Liver (tissue), 9 donors: ENCODE data around the gene CLRN3. TPM values are rescaled to one million over a fixed set of nuclear protein-coding genes. Genes with fewer than 3 reads are reported as not detected.

Source experiments
- DNase-seq: peaks from one replicate; pipeline ENCODE4 v3.0.0-alpha.2; 2017; ENCODE audit warnings: low spot score
- H3K27ac ChIP-seq, 2 donors: one replicate each; pipeline ENCODE4 v1.7.0; 2013; ENCODE audit warnings: inconsistent platforms in 2 of 2, low read length in 2 of 2, control low read depth in 1 of 2, low read depth in 1 of 2, mild to moderate bottlenecking in 1 of 2
- H3K27me3 ChIP-seq, 4 donors: one replicate each; pipeline versions ENCODE4 v1.6.1 to v1.7.0; 2013; ENCODE audit warnings: low read length in 3 of 4, inconsistent platforms in 1 of 4, mild to moderate bottlenecking in 1 of 4, moderate library complexity in 1 of 4; ENCODE audit not compliant: control insufficient read depth in 4 of 4, insufficient read depth in 4 of 4
- H3K36me3 ChIP-seq, 4 donors: one replicate each; pipeline versions ENCODE4 v1.6.1 to v1.7.0; 2013; ENCODE audit warnings: low read length in 3 of 4, mild to moderate bottlenecking in 3 of 4, low read depth in 1 of 4, moderate library complexity in 1 of 4; ENCODE audit not compliant: control insufficient read depth in 4 of 4, insufficient read depth in 3 of 4
- H3K4me1 ChIP-seq, 4 donors: one replicate each; pipeline versions ENCODE4 v1.6.1 to v1.7.0; 2013; ENCODE audit warnings: low read length in 3 of 4, mild to moderate bottlenecking in 3 of 4, moderate library complexity in 1 of 4; ENCODE audit not compliant: control insufficient read depth in 4 of 4, insufficient read depth in 4 of 4
- H3K4me3 ChIP-seq, 3 donors: one replicate each; pipeline versions ENCODE4 v1.6.1 to v1.7.0; 2013; ENCODE audit warnings: low read length in 3 of 3, control low read depth in 1 of 3, low read depth in 1 of 3, mild to moderate bottlenecking in 1 of 3
- H3K9ac ChIP-seq, 2 donors: one replicate each; pipeline ENCODE4 v1.7.0; 2013; ENCODE audit warnings: low read length in 2 of 2, mild to moderate bottlenecking in 2 of 2, moderate library complexity in 2 of 2, control low read depth in 1 of 2, low read depth in 1 of 2
- H3K9me3 ChIP-seq, 4 donors: one replicate each; pipeline versions ENCODE4 v1.6.1 to v1.7.0; 2013; ENCODE audit warnings: low read length in 3 of 4; ENCODE audit not compliant: control insufficient read depth in 4 of 4
- ATF3 ChIP-seq: IDR thresholded peaks from 2 replicates; pipeline ENCODE4 v1.6.1; 2016; ENCODE audit warnings: antibody characterized with exemption
- CTCF ChIP-seq: fragments of 150-350 bp; IDR thresholded peaks from 2 replicates; pipeline ENCODE4 v1.5.1; 2017; ENCODE audit warnings: improper control_type of control experiment, low read depth, low read length; ENCODE audit not compliant: missing input control
- EGR1 ChIP-seq, 2 donors: IDR thresholded peaks; 2 replicates each; pipeline ENCODE4 v1.6.1; 2016 to 2018; ENCODE audit warnings: antibody characterized with exemption in 2 of 2, low read depth in 2 of 2
- FOXA1 ChIP-seq: IDR thresholded peaks from 2 replicates; pipeline ENCODE4 v1.6.1; 2016; ENCODE audit warnings: antibody characterized with exemption
- FOXA2 ChIP-seq: IDR thresholded peaks from 2 replicates; pipeline ENCODE4 v1.6.1; 2016; ENCODE audit warnings: antibody characterized with exemption
- GABPA ChIP-seq, 2 donors: IDR thresholded peaks in 1 of 2; conservative IDR thresholded peaks in 1 of 2; 2 replicates each; pipeline ENCODE4 v1.6.1; 2016; ENCODE audit warnings: antibody characterized with exemption in 2 of 2, mild to moderate bottlenecking in 1 of 2, moderate library complexity in 1 of 2
- HNF4A ChIP-seq, 2 donors: conservative IDR thresholded peaks; 2 replicates each; pipeline ENCODE4 v1.6.1; 2016; ENCODE audit warnings: antibody characterized with exemption in 2 of 2, mild to moderate bottlenecking in 2 of 2
- HNF4G ChIP-seq: IDR thresholded peaks from 2 replicates; pipeline ENCODE4 v1.6.1; 2016; ENCODE audit warnings: antibody characterized with exemption
- JUND ChIP-seq, 2 donors: IDR thresholded peaks; 2 replicates each; pipeline ENCODE4 v1.6.1; 2016; ENCODE audit warnings: antibody characterized with exemption in 2 of 2
- MAX ChIP-seq: IDR thresholded peaks from 2 replicates; pipeline ENCODE4 v1.6.1; 2016; ENCODE audit warnings: antibody characterized with exemption
- NR2F2 ChIP-seq: IDR thresholded peaks from 2 replicates; pipeline ENCODE4 v1.6.1; 2016; ENCODE audit warnings: antibody characterized with exemption
- RAD21 ChIP-seq, 2 donors: IDR thresholded peaks; 2 replicates each; pipeline ENCODE4 v1.6.1; 2016; ENCODE audit warnings: antibody characterized with exemption in 2 of 2, mild to moderate bottlenecking in 2 of 2
- RXRA ChIP-seq, 2 donors: IDR thresholded peaks; 2 replicates each; pipeline ENCODE4 v1.6.1; 2017 to 2018; ENCODE audit warnings: antibody characterized with exemption in 2 of 2, mild to moderate bottlenecking in 1 of 2
- SP1 ChIP-seq: IDR thresholded peaks from 2 replicates; pipeline ENCODE4 v1.6.1; 2018; ENCODE audit warnings: antibody characterized with exemption, mild to moderate bottlenecking
- TAF1 ChIP-seq: conservative IDR thresholded peaks from 2 replicates; pipeline ENCODE4 v1.6.1; 2016; ENCODE audit warnings: antibody characterized with exemption, mild to moderate bottlenecking
- YY1 ChIP-seq: IDR thresholded peaks from 2 replicates; pipeline ENCODE4 v1.6.1; 2016; ENCODE audit warnings: antibody characterized with exemption, mild to moderate bottlenecking
- WGBS: extraction: QIAGEN DNeasy Blood & Tissue Kit; methylation state at CpG from one replicate; pipeline ENCODE4 v1.1.7; 2013; 5-methylcytosine and 5-hydroxymethylcytosine counted together
- polyA plus RNA-seq, 2 donors: library from polyadenylated mRNA; stranded (reverse) in 1 of 2; unstranded in 1 of 2; fragments of 200-250 nt in 1 of 2; fragments of >200 nt in 1 of 2; fragmentation: Nextera tagmentation in 1 of 2; extraction: Ambion mirVana in 1 of 2; gene quantifications; one replicate each; pipeline versions ENCODE4 v1.2.1 to v1.2.3, GENCODE V29; 2013 to 2015
- total RNA-seq, 2 donors: library from RNA; depleted of rRNA; stranded (reverse); fragments of >200 nt; gene quantifications; one replicate each; pipeline ENCODE4 v1.2.3, GENCODE V29; 2014
- TF ChIP-seq, protein P1 (sequence below): IDR thresholded peaks from 2 replicates; pipeline ENCODE4 v1.6.1; 2016; ENCODE audit warnings: antibody characterized with exemption
- donor health status: healthy.
- donor health status: healthy.
- donor health status: healthy.
- donor health status: healthy.
- donor health status: healthy.

CLRN3 gene
- total and polyA plus RNA-seq, 4 donors: 0.33 to 16.9 (median 6.9) TPM

- Histone ChIP-seq H3K9ac (no peak overlapping the region), H3K27me3 (peaks cover 0 to 2% (median 0%) of the 10 kb centered on the region in 4 donors), H3K9me3 (no peaks in the 10 kb centered on the region), H3K4me3 (peak overlapping the region in 1 of 3 donors; percentile 67), H3K4me1 (peaks cover 2 to 18% (median 9%) of the 10 kb centered on the region in 4 donors), H3K27ac (no peak overlapping the region), H3K36me3 (no peaks in the 10 kb centered on the region)
- DNase-seq: no peak
- no peak for TF ChIP-seq FOXA1
- no peak for TF ChIP-seq TAF1
- TF ChIP-seq CTCF: no peak
- TF ChIP-seq FOXA2: no peak
- TF ChIP-seq RXRA (IDR thresholded peaks at IDR 0.05): no peak
- TF ChIP-seq YY1: no peak
- TF ChIP-seq, protein P1, sequence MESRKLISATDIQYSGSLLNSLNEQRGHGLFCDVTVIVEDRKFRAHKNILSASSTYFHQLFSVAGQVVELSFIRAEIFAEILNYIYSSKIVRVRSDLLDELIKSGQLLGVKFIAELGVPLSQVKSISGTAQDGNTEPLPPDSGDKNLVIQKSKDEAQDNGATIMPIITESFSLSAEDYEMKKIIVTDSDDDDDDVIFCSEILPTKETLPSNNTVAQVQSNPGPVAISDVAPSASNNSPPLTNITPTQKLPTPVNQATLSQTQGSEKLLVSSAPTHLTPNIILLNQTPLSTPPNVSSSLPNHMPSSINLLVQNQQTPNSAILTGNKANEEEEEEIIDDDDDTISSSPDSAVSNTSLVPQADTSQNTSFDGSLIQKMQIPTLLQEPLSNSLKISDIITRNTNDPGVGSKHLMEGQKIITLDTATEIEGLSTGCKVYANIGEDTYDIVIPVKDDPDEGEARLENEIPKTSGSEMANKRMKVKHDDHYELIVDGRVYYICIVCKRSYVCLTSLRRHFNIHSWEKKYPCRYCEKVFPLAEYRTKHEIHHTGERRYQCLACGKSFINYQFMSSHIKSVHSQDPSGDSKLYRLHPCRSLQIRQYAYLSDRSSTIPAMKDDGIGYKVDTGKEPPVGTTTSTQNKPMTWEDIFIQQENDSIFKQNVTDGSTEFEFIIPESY: no peak
- TF ChIP-seq GABPA (IDR thresholded peaks at IDR 0.05 in 1 of 2, conservative IDR thresholded peaks at IDR 0.05 in 1 of 2): no peak
- TF ChIP-seq SP1: no peak
- no peak for TF ChIP-seq RAD21 (IDR thresholded peaks at IDR 0.05)
- no peak for TF ChIP-seq JUND (IDR thresholded peaks at IDR 0.05)
- TF ChIP-seq HNF4A (conservative IDR thresholded peaks at IDR 0.05): no peak
- no peak for TF ChIP-seq NR2F2
- WGBS: 68% methylated on average over 13 of the region's 13 CpGs
Observed at GRCh38 chr10:127908106-127908958, 15.6 kb upstream of the CLRN3 start.

DNA sequence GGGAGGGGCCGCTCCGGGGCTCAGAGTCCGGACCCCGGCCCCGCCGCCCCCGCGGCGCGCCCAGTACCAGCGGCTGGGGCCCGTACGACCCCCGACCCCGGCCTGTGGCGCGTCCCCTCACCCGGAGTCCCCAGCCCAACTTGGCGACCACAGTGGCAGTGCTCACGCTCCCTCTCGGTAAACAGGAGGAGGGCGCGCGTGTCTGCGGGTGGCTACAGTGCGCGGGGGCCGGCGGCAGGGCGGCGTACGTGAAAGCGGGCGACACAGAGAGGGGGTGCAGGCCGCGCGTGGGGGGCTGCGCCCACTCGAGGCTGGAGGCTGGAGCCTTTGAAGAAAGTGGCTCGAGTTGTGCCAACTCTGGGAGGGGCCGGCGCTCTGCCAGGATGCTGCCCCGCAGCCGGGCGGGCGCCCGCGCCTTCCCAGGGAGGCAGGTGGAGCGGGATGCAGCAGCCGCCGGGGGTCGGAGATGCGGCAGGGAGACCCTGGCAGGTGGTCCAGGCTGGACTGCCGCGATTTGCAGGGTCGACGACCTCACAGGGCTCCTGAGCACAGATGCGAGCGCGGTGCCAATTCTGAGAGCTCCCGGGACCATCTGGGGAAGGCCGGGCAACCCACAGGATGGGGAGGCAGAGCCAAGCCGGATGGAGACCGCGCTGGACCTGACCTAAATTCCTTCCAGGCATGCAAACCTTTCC, 14.8 kb upstream of the CLRN3 start:
- 5% methylated on average over 65 of the region's 65 CpGs for WGBS
- peaks cover 0 to 2% (median 0%) of the 10 kb centered on the region in 4 donors for H3K27me3 ChIP-seq
- H3K9me3 ChIP-seq: no peaks in the 10 kb centered on the region
- H3K27ac ChIP-seq: no peak overlapping the region
- peak overlapping the region in 2 of 3 donors; percentile 35 to 67 for H3K4me3 ChIP-seq
- H3K9ac ChIP-seq: no peak overlapping the region
- peaks cover 2 to 18% (median 9%) of the 10 kb centered on the region in 4 donors for H3K4me1 ChIP-seq
- DNase-seq: no peak
- TF ChIP-seq YY1 (no peak), HNF4A (conservative IDR thresholded peaks at IDR 0.05) (no peak), JUND (IDR thresholded peaks at IDR 0.05) (no peak), HNF4G (no peak), ATF3 (no peak), SP1 (no peak), EGR1 (IDR thresholded peaks at IDR 0.05; ENCODE audit: low read depth in 2 of 2) (no peak), FOXA1 (no peak), RXRA (IDR thresholded peaks at IDR 0.05) (no peak), MAX (no peak)
- TF ChIP-seq, protein P1: no peak
- no peaks in the 10 kb centered on the region for H3K36me3 ChIP-seq
